MCF 10A (cell line): ENCODE results near the gene TPRN. TPM values are rescaled to one million over a fixed set of nuclear protein-coding genes. Genes with fewer than 3 reads are reported as not detected.
A peak's percentile ranks its signal among the peaks of the same experiment; 100 is the strongest.

ENCODE experiments used
- BruUV-seq: library from RNA; stranded (reverse); fragments of 400-500 nt; replicated peaks from 2 replicates; lab custom pipeline; 2021; lab: Mats Ljungman, UMichigan
- CTCF ChIA-PET: fragments of 300-600 bp; sonication (Branson Sonifier 250); formaldehyde crosslinking; extraction: SDS; loops from one replicate; lab custom pipeline; 2021; ENCODE audit warnings: antibody characterized with exemption, inconsistent platforms; lab: Yijun Ruan, JAX
- POLR2A ChIA-PET: fragments of 300-600, 350-650 bp; sonication (Branson Sonifier 250); formaldehyde crosslinking; extraction: SDS; loops from one replicate; lab custom pipeline; 2020; ENCODE audit warnings: antibody characterized with exemption, inconsistent platforms; lab: Yijun Ruan, JAX
- DNase-seq: peaks from one replicate; pipeline ENCODE4 v3.0.0-alpha.2; 2018; ENCODE audit not compliant: unreplicated experiment
- H3K27ac Mint-ChIP-seq: one replicate; pipeline ENCODE4 v1.8.0; 2022; ENCODE audit warnings: mild to moderate bottlenecking, low read depth, mixed read lengths; ENCODE audit not compliant: unreplicated experiment
- H3K27me3 Mint-ChIP-seq: one replicate; pipeline ENCODE4 v1.8.0; 2022; ENCODE audit warnings: mixed read lengths; ENCODE audit not compliant: insufficient read depth, unreplicated experiment
- H3K36me3 Mint-ChIP-seq: one replicate; pipeline ENCODE4 v1.8.0; 2022; ENCODE audit warnings: mild to moderate bottlenecking, moderate library complexity, mixed read lengths; ENCODE audit not compliant: insufficient read depth, unreplicated experiment
- H3K4me1 Mint-ChIP-seq: one replicate; pipeline ENCODE4 v1.8.0; 2022; ENCODE audit warnings: mixed read lengths; ENCODE audit not compliant: insufficient read depth, unreplicated experiment
- H3K4me3 Mint-ChIP-seq: one replicate; pipeline ENCODE4 v1.8.0; 2022; ENCODE audit warnings: mild to moderate bottlenecking, moderate library complexity, mixed read lengths; ENCODE audit not compliant: unreplicated experiment
- H3K9me3 Mint-ChIP-seq: one replicate; pipeline ENCODE4 v1.8.0; 2022; ENCODE audit warnings: mixed read lengths; ENCODE audit not compliant: unreplicated experiment
- CTCF ChIP-seq: fragments of 200-600 bp; IDR thresholded peaks from one replicate; pipeline ENCODE4 v1.8.0; 2022; ENCODE audit warnings: antibody characterized with exemption, mild to moderate bottlenecking; ENCODE audit not compliant: unreplicated experiment
- intact Hi-C: fragments of 100-400 bp; cut with micrococcal nuclease; formaldehyde crosslinking; loops from 2 replicates; pipeline ENCODE4 v1.14.1; 2022
- total RNA-seq: library from RNA; stranded (reverse); gene quantifications from 2 replicates; pipeline ENCODE4 v1.2.3, GENCODE V29; 2022

TPRN gene
- total RNA-seq, 1 experiment from 2014 or later, result 13.4 TPM

- no peaks in the 10 kb centered on the region for H3K27me3 Mint-ChIP-seq
- H3K9me3 Mint-ChIP-seq, result no peaks in the 10 kb centered on the region
- no peak for TF ChIP-seq CTCF
- peak; percentile 54 for DNase-seq
- peak overlapping the region; percentile 36 for H3K4me3 Mint-ChIP-seq
- H3K36me3 Mint-ChIP-seq, result peaks cover 12% of the 10 kb centered on the region
- intact Hi-C loops, result no loop called here
- peaks cover 18% of the 10 kb centered on the region for H3K4me1 Mint-ChIP-seq
- no TSS peak for BruUV-seq
- ChIA-PET POLR2A (interaction anchor here (0.5 to 2.1 kb wide), 10 partner anchors 10 to 150 kb away, joined by 3 to 13 read pairs (median 3); partner anchors contain the start of genes NDOR1, RNF224, TMEM203 and TUBB4B), CTCF (interaction anchor here (0.6 to 1.1 kb wide), 4 partner anchors 24 to 386 kb away, joined by 3 to 6 read pairs (median 4); partner anchors contain the start of gene RNF224)
- H3K27ac Mint-ChIP-seq, result no peak overlapping the region
Measured at GRCh38 chr9:137194909-137195308, 5.6 kb downstream of the TPRN start.

- CTCF ChIA-PET, result interaction anchor here (0.5 to 0.7 kb wide), 3 partner anchors 8 to 85 kb away, joined by 3 to 6 read pairs (median 3); partner anchors contain the start of gene RNF224
- intact Hi-C loops, result no loop called here
Measured at GRCh38 chr9:137194388-137194787, 6.2 kb downstream of the TPRN start.

GRCh38 chr9:137193771-137194170, 6.8 kb downstream of the TPRN start:
- intact Hi-C loops, result no loop called here
- ChIA-PET CTCF (interaction anchor here (0.5 to 0.7 kb wide), 2 partner anchors 9 to 166 kb away, joined by 3 read pairs; no protein-coding TSS in a partner anchor), POLR2A (no interaction called here)
- no peaks in the 10 kb centered on the region for H3K27me3 Mint-ChIP-seq
- H3K27ac Mint-ChIP-seq, result no peak overlapping the region
- no TSS peak for BruUV-seq
- no peak for DNase-seq
- no peaks in the 10 kb centered on the region for H3K9me3 Mint-ChIP-seq
- H3K4me3 Mint-ChIP-seq, result no peak overlapping the region
- TF ChIP-seq CTCF, result no peak
- peaks cover 20% of the 10 kb centered on the region for H3K36me3 Mint-ChIP-seq
- peaks cover 21% of the 10 kb centered on the region for H3K4me1 Mint-ChIP-seq

More at GRCh38 chr9:137194388-137194787, 6.2 kb downstream of the TPRN start:
- H3K27me3 Mint-ChIP-seq, result no peaks in the 10 kb centered on the region
- H3K4me3 Mint-ChIP-seq, result no peak overlapping the region
- peaks cover 19% of the 10 kb centered on the region for H3K4me1 Mint-ChIP-seq
- TF ChIP-seq CTCF, result no peak
- no peaks in the 10 kb centered on the region for H3K9me3 Mint-ChIP-seq
- DNase-seq, result no peak
- no peak overlapping the region for H3K27ac Mint-ChIP-seq
- POLR2A ChIA-PET, result interaction anchor here (0.7 to 2.1 kb wide), 5 partner anchors 10 to 47 kb away, joined by 3 to 13 read pairs (median 3); partner anchors contain the start of genes NDOR1, RNF224, TMEM203 and TUBB4B
- peaks cover 14% of the 10 kb centered on the region for H3K36me3 Mint-ChIP-seq
- BruUV-seq, result no TSS peak

GRCh38 chr9:137192859-137193258, 7.7 kb downstream of the TPRN start:
- peaks cover 20% of the 10 kb centered on the region for H3K36me3 Mint-ChIP-seq
- DNase-seq, result no peak
- intact Hi-C loops, result no loop called here
- no TSS peak for BruUV-seq
- peaks cover 14% of the 10 kb centered on the region for H3K4me1 Mint-ChIP-seq
- no peaks in the 10 kb centered on the region for H3K27me3 Mint-ChIP-seq
- POLR2A ChIA-PET, result interaction anchor here (1.0 kb wide), 1 partner anchor 8 kb away, joined by 4 read pairs; the partner anchor contains the start of gene TPRN
- no peaks in the 10 kb centered on the region for H3K9me3 Mint-ChIP-seq
- no peak overlapping the region for H3K4me3 Mint-ChIP-seq
- no peak for TF ChIP-seq CTCF
- H3K27ac Mint-ChIP-seq, result no peak overlapping the region
- CTCF ChIA-PET, result interaction anchor here (1.5 kb wide), 1 partner anchor 44 kb away, joined by 5 read pairs; no protein-coding TSS in a partner anchor
